ENCODE measurements around the gene MAP3K5. TPM values are rescaled to one million over a fixed set of nuclear protein-coding genes. Genes with fewer than 3 reads are reported as not detected.

The MAP3K5 gene
- total and polyA plus RNA-seq, 9 of the 15 experiments (the other 6 are each of a cell fraction or from before 2014, with no cell fraction given) = 2.2 to 13.0 (median 9.9) TPM

DNA sequence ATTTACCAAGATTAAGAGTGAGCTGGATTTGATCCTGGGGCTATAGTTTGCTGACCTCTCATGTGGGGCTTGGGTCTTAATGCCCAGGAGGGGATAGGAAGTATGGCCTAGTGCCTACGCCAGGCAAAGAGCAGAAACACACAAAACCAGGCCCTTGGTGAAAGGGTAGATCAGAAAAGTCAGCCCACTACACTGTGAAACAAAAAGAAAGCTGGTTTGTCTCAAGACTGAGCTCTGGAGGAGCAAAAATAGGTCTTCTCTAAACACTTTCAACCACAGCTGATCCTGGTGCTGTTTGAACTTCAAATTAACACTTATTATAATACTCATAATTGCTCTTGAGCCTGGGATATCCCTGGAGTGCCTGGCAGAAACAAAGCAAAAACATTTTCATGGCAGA is 167.0 kb downstream of the MAP3K5 start:
- Histone ChIP-seq H3K27me3 (ENCODE audit: control insufficient read depth in 2 of 2, insufficient read depth in 2 of 2, low read length in 2 of 2) (no peaks in the 10 kb centered on the region), H3K4me2 (ENCODE audit: insufficient read depth, low read length) (no peak overlapping the region), H3K36me3 (ENCODE audit: control insufficient read depth, insufficient read depth, low read length) (peaks cover 11% of the 10 kb centered on the region; the same call in 2 of the 3 replicates), H3K4me1 (replicated peaks in 1 of 2; ENCODE audit: control insufficient read depth in 2 of 2, insufficient read depth in 2 of 2, low read length in 2 of 2) (no peaks in the 10 kb centered on the region), H3K79me2 (ENCODE audit: control insufficient read depth, insufficient read depth, low read length) (no peaks in the 10 kb centered on the region), H3K27ac (ENCODE audit: extremely low read depth, low read depth, low read length) (no peak overlapping the region), H3K9ac (ENCODE audit: insufficient read depth in 1 of 2, low read depth in 2 of 2, low read length in 2 of 2) (no peak overlapping the region), H3K4me3 (no peak overlapping the region), H2AFZ (ENCODE audit: low read depth, low read length) (no peak overlapping the region), H4K20me1 (replicated peaks; ENCODE audit: control insufficient read depth, insufficient read depth, low read length) (no peaks in the 10 kb centered on the region), H3K9me3 (replicated peaks; ENCODE audit: control insufficient read depth, insufficient read depth, low read depth, low read length) (no peaks in the 10 kb centered on the region), H3K9me1 (ENCODE audit: control insufficient read depth, insufficient read depth, low read length) (no peaks in the 10 kb centered on the region)
- DNase-seq (ENCODE audit: extremely low read depth in 1 of 4, low spot score in 3 of 4) (no peak), ATAC-seq (no peak), FAIRE-seq (no peak)
- WGBS (ENCODE audit: insufficient coverage, low coverage, missing lambda C conversion rate) = 83% methylated on average over 1 of the region's 1 CpG
- in situ Hi-C loops (cut with MboI) = no loop called here
- TF ChIP-seq TRIM28 (IDR thresholded peaks at IDR 0.05) = no peak
- TF ChIP-seq, protein P1, sequence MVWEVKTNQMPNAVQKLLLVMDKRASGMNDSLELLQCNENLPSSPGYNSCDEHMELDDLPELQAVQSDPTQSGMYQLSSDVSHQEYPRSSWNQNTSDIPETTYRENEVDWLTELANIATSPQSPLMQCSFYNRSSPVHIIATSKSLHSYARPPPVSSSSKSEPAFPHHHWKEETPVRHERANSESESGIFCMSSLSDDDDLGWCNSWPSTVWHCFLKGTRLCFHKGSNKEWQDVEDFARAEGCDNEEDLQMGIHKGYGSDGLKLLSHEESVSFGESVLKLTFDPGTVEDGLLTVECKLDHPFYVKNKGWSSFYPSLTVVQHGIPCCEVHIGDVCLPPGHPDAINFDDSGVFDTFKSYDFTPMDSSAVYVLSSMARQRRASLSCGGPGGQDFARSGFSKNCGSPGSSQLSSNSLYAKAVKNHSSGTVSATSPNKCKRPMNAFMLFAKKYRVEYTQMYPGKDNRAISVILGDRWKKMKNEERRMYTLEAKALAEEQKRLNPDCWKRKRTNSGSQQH (CRISPR knock-in tag; IDR thresholded peaks at IDR 0.05) = no peak
- TF ChIP-seq ZFPM2 (CRISPR knock-in tag; IDR thresholded peaks at IDR 0.05) = no peak
- TF ChIP-seq CSDE1 (IDR thresholded peaks at IDR 0.05) = no peak
- TF ChIP-seq ETS2 (tag; IDR thresholded peaks at IDR 0.05; ENCODE audit: borderline replicate concordance, poor library complexity, severe bottlenecking) = no peak
- no peak for TF ChIP-seq ZNF75A (CRISPR knock-in tag; IDR thresholded peaks at IDR 0.05)
- TF ChIP-seq ZC3H11A (IDR thresholded peaks at IDR 0.05; ENCODE audit: low read depth, low read length) = no peak
- TF ChIP-seq, protein P2, sequence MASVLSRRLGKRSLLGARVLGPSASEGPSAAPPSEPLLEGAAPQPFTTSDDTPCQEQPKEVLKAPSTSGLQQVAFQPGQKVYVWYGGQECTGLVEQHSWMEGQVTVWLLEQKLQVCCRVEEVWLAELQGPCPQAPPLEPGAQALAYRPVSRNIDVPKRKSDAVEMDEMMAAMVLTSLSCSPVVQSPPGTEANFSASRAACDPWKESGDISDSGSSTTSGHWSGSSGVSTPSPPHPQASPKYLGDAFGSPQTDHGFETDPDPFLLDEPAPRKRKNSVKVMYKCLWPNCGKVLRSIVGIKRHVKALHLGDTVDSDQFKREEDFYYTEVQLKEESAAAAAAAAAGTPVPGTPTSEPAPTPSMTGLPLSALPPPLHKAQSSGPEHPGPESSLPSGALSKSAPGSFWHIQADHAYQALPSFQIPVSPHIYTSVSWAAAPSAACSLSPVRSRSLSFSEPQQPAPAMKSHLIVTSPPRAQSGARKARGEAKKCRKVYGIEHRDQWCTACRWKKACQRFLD (CRISPR knock-in tag; IDR thresholded peaks at IDR 0.05) = no peak
- no peak for TF ChIP-seq LARP7 (IDR thresholded peaks at IDR 0.05)
- TF ChIP-seq, protein P3, sequence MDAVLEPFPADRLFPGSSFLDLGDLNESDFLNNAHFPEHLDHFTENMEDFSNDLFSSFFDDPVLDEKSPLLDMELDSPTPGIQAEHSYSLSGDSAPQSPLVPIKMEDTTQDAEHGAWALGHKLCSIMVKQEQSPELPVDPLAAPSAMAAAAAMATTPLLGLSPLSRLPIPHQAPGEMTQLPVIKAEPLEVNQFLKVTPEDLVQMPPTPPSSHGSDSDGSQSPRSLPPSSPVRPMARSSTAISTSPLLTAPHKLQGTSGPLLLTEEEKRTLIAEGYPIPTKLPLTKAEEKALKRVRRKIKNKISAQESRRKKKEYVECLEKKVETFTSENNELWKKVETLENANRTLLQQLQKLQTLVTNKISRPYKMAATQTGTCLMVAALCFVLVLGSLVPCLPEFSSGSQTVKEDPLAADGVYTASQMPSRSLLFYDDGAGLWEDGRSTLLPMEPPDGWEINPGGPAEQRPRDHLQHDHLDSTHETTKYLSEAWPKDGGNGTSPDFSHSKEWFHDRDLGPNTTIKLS (IDR thresholded peaks at IDR 0.05; ENCODE audit: borderline replicate concordance, low read depth) = no peak
- TF ChIP-seq, protein P4, sequence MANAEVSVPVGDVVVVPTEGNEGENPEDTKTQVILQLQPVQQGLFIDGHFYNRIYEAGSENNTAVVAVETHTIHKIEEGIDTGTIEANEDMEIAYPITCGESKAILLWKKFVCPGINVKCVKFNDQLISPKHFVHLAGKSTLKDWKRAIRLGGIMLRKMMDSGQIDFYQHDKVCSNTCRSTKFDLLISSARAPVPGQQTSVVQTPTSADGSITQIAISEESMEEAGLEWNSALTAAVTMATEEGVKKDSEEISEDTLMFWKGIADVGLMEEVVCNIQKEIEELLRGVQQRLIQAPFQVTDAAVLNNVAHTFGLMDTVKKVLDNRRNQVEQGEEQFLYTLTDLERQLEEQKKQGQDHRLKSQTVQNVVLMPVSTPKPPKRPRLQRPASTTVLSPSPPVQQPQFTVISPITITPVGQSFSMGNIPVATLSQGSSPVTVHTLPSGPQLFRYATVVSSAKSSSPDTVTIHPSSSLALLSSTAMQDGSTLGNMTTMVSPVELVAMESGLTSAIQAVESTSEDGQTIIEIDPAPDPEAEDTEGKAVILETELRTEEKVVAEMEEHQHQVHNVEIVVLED (CRISPR knock-in tag; IDR thresholded peaks at IDR 0.05) = no peak
- no peak for TF ChIP-seq HNRNPL (IDR thresholded peaks at IDR 0.05; ENCODE audit: low read depth, low read length)
- no peak for TF ChIP-seq TCF3 (CRISPR knock-in tag; IDR thresholded peaks at IDR 0.05)
- TF ChIP-seq RBM22 (IDR thresholded peaks at IDR 0.05; ENCODE audit: low read depth, low read length, poor library complexity, severe bottlenecking) = no peak
- TF ChIP-seq ZZZ3 (IDR thresholded peaks at IDR 0.05) = no peak
- no peak for TF ChIP-seq KHSRP (IDR thresholded peaks at IDR 0.05)
- no peak for TF ChIP-seq CCAR2 (IDR thresholded peaks at IDR 0.05; ENCODE audit: low read depth, low read length)
- no peak for TF ChIP-seq MCM7 (IDR thresholded peaks at IDR 0.05)
- TF ChIP-seq ZNF644 (tag; IDR thresholded peaks at IDR 0.05; ENCODE audit: low read depth) = no peak
- intact Hi-C loops (cut with micrococcal nuclease) = no loop called here
- CTCF ChIA-PET (ENCODE audit: low intra/inter-chr PET ratio) = interaction anchor here (0.6 kb wide), 1 partner anchor 551 kb away, joined by 4 read pairs; no protein-coding TSS in a partner anchor
- no TSS peak for BruUV-seq (replicated peaks)
- POLR2A ChIA-PET = no interaction called here
